ENCODE data around the gene PIP4K2C. TPM values are rescaled to one million over a fixed set of nuclear protein-coding genes. Genes with fewer than 3 reads are reported as not detected.

PIP4K2C gene
- polyA plus RNA-seq (ENCODE audit: insufficient read length) = 10.6 TPM

GRCh38 chr12:57590864-57591781 lies at the start of gene PIP4K2C:
TSS of gene PIP4K2C (plus strand) at chr12:57591192. CDS start at chr12:57591290, 98 bp downstream.
- DNase-seq (ENCODE audit: low read depth) = no peak

DNA sequence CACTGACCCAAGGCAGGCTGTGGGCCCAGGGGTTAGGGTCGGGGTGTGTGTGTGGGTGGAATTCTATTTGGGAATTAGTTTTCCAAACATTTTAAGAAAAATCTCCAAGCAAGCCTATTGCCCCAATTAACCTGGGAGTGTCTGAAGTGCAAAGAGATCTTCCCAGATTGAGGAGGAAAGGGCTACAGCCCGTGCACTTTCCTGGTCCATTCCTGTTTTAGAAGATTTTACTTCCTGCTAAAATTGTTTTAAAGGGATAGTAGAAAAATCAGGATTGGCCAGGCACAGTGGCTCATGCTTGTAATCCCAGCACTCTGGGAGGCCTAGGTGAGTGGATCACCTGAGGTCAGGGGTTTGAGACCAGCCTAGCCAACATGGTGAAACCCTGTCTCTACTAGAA lies 49.3 kb upstream of the PIP4K2C start:
- DNase-seq (ENCODE audit: low read depth) = no peak

GRCh38 chr12:57543581-57543980 lies 47.4 kb upstream of the PIP4K2C start:
- no peak for DNase-seq (ENCODE audit: low read depth)

DNA sequence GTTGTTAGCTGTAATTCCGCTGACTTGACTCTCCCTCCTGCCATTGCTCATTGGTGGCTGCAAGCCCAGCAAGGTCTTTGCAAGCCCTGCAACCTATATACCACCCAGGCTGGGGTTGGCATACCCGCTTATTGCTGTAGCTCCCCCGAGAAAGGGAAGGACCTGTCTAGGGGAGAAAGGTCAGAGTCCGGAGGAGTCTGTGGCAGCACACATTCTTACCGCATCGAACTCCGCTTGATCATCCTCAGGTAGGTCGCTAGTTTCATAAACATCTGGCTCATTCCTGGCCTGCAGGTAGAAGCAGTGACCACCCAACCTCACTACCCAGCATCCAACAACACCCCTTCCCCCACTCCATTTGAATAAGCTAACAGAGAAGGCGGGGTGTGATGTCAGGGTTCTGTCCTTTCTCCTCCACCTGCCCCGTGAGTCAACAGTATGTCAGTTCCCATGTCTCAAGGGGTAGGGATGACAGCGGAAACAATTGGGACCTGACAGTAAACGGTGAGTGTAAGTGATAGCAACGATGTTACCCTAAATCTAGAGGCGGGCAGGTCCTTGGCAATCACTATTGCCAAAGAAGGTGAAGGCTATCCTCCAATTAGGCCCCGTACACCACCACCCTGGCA lies 45.1 kb upstream of the PIP4K2C start:
- no peak for DNase-seq (ENCODE audit: low read depth)

- peak; percentile 95 for DNase-seq (ENCODE audit: low read depth)
Measured at GRCh38 chr12:57546438-57547287, 44.3 kb upstream of the PIP4K2C start, which contains the start of gene DCTN2. TSS of gene DCTN2 (minus strand) at chr12:57547192. CDS start at chr12:57547063, 129 bp downstream.

DNA sequence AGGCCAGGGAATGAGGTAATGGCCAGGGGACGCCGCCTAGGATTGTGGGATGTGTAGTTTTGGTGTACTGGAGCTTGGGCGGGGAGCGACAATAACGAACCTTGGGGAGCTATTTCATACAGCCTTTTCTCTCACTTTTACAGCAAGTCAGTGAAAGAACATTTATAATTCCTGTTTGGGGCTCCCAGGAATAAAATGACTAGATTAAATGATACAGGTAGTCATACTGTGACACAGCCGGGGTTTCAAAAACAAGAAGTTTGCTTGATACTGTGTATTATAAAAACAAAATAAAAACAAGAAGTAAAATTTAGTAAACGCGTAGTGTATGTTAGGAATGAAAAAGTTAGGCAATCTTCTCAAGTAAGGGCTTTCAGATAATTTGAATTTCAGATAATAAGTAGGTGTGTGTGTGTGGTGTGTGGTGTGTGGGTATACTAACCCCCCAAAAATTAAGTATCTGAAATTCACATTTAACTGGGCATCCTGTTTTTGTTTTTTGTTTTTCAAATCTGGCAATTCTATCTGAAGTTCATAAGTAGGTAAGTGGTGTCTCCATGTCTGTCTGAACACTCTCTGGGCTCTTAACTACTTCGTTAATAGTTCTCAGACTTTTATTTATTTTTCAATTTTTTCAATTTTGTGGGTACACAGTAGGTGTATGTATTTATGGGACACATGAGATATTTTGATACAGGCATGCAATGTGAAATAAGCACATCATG lies 43.5 kb upstream of the PIP4K2C start:
- DNase-seq (ENCODE audit: low read depth) = no peak

GRCh38 chr12:57548013-57548315 lies 43.0 kb upstream of the PIP4K2C start:
- DNase-seq (ENCODE audit: low read depth) = no peak

DNA sequence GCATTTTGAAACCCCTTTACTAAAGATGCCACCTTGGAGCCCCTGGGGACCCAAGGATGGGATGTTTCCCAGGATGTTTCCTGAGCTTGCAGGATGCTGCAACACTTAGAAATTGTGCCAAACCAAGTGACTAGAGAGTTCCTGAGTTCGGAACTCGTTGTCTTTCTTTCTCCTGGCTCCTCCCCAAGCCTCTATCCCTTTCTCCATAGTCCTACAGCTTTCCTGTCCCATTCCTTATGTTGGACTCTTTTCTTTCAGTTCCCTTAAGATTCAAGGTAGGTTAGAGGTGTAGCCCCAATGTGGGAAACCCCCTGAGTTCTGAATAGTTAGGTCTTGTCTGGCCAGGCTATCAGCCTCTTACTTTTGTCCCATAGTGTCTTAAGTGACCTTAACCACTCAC lies 42.5 kb upstream of the PIP4K2C start:
- DNase-seq (ENCODE audit: low read depth) = no peak

GRCh38 chr12:57549203-57549908 lies 41.6 kb upstream of the PIP4K2C start:
- DNase-seq (ENCODE audit: low read depth) = no peak

DNA sequence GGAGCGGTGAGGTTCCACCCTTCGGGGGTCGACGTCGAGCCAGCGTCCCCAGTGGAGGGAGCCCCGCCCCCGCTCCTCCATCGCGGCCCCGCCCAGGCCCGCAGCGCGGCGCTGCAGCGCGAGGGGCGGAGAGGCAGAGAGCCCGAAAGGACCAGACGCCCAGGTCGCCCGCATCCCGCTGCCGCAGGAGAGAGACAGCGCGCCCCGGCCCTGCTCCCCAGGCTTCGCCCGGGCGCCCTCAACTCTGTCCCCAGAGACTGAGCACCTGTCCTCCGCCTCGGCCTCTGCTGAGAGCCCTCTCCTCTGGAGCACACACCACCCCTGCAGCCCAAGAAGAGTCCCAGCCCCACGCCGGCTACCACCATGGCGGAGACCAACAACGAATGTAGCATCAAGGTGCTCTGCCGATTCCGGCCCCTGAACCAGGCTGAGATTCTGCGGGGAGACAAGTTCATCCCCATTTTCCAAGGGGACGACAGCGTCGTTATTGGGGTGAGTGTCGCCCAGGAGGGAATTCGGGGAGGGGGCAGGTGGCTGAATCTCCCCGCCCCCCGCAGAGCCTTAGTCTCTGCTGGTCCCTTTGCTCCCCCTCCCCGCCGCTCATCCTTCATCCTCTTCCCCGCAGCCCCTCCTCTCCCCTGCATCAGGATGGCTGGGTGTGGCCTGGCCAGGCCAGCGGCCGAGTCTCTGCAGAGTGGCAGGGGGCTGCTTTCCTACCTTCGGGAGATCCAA lies 40.9 kb upstream of the PIP4K2C start, which contains the start of gene KIF5A:
Gene KIF5A (plus strand): TSS at position 136 of the 732 bp plus-strand sequence. CDS start 228 bp downstream, at position 364.
- DNase-seq (ENCODE audit: low read depth) = no peak

- DNase-seq (ENCODE audit: low read depth) = no peak
Measured at GRCh38 chr12:57550641-57551549, 40.1 kb upstream of the PIP4K2C start.

DNA sequence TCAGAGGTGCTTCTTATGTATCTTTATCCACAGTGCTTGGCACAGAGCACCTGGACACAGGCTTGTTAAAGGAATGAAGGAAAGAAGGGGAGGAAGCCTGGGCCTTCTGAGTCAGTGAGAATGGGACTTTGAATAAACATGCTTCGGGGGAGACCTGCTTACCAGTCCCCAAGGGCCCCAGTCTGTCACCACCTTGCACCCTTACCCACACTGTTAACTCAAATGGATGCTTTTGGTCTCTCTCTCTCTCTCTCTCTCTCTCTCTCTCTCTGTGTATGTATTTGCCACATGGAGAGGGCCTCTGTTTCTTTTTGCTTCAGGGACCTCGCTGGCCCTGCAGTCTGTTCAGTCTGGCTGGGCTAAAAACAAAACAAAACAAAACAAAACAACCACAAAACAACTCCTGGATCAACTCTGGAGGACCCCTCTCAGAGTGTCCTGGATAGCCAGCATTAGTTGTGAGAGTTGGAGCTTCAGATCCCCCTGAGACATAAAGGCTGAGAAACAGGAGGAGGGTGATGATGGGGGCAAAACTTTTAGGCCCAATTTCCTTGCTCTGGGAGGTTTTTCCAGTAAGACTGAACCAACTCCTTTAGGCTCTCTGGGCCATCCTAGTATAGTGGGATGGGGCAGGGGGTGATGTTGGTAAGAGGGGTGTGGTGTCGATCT lies 39.2 kb upstream of the PIP4K2C start:
- no peak for DNase-seq (ENCODE audit: low read depth)

- no peak for DNase-seq (ENCODE audit: low read depth)
Measured at GRCh38 chr12:57552306-57552651, 38.7 kb upstream of the PIP4K2C start.

DNA sequence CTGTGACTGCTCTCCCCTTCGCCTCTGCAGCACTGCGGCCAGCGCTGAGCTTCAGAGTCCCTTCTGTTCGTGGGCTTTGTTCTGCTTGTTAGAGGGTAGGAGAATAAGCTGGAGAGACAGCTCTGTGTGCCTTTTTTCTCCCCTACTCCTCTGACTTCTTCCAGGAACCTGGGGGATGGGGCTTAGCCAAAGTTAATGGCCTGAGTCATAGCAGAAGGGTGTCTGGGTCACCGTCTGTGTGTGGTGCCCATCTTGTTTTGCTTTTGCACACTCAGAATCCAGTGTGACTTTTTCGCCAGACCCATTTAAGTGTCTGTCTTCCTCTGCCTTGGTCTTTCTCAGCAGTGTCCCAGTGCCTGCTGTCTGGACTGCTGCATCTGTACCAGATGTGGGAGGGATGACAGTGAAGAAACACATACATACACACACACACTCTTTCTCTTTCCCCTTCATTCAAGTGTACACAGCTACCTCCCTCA lies 38.1 kb upstream of the PIP4K2C start:
- no peak for DNase-seq (ENCODE audit: low read depth)

DNA sequence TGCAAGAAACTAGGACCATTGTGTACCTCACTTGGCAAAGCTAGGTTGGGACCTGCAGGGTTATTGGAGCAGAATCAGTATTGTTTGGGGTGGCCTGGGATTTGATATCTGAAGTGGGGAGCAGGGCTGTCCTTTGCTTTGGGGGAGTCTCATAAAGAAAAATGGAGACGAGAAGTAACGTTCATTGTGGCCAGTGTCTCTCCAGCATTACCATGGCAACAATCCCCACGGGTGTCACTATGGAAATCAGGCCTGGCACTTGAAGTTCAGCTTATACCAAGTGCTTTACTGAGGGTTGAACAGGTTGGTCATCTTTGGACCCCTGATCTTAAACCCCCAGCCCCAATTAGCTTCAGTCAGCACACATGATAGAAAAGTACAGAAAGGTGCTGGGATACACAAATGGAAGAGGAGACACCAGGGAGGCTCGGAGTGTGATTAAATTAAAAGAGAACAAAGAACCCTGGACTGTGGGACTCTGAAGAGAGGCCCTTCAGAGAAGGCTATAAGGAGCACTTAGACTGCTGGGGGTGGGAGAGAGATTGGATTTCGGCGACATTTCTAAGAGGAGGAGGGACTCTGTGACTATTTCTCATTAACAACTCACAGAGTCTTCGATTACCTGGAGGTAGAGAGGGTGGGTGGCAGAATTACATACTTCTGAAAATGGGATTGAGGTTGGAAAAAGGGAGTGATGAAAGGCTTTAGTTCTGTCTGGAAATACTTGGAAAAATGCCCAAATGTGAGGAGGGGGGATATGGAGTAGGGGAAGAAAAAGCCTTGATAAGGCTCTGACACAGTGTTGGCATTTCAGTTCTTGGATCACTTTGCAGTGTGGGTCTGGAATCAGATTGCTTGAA lies 37.4 kb upstream of the PIP4K2C start:
- DNase-seq (ENCODE audit: low read depth) = no peak

DNA sequence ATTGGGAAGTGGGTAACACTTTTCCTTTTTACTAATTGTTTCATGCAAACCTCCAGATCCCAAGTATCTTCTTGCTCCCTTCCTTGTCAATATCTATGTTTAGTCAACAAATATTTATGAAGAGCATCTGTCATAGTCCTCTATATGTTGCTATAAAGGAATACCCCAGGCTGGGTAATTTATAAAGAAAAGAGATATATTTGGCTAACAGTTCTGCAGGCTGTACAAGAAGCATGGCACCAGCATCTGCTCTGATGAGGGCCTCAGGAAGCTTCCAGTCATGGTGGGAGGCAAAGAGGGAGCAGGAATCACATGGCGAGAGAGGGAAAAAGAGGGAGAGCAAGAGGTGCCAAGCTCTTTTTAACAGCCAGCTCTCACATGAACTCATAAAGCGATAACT lies 36.5 kb upstream of the PIP4K2C start:
- DNase-seq (ENCODE audit: low read depth) = no peak

DNA sequence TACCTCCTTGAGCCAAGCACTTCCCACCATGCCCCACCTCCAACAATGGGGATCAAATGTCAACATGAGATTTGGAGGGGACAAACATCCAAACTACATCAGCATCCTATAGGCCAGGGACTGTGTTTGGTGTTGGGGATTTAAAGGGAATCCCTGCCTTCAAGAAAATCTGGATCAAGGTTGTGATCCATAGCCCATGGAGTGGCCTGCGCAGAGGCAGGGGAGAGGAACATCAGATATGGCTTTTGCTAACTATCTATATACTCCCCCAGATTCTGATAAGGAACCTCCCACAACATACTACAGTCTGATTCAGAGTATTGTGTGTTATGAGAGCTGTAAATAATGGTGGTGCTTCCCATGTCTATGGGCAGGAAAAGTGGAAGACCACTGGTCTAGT lies 36.1 kb upstream of the PIP4K2C start:
- no peak for DNase-seq (ENCODE audit: low read depth)

All from forelimb muscle (tissue), 1 donor.